C4-2B (cell line): Measurements from ENCODE around the gene SH3BGR.

Source experiments
- CTCF ChIP-seq: fragments of 450-650 bp; conservative IDR thresholded peaks from 2 replicates; pipeline ENCODE4 v1.5.1; 2017; ENCODE audit warnings: mild to moderate bottlenecking
- ZFX ChIP-seq: fragments of 450-650 bp; IDR thresholded peaks from 2 replicates; pipeline ENCODE4 v1.6.1; 2017

- TF ChIP-seq CTCF = no peak
- TF ChIP-seq ZFX = no peak
These were observed 82.0 kb downstream of the SH3BGR start for GRCh38 chr21:39533545-39534380.
